Measurements from ENCODE around the gene TTC34.

- no peak for TF ChIP-seq CTCF (optimal IDR thresholded peaks at IDR 0.05 in 1 of 3, IDR thresholded peaks at IDR 0.05 in 1 of 3, conservative IDR thresholded peaks at IDR 0.05 in 1 of 3; ENCODE audit: extremely low read depth in 1 of 3, insufficient read depth in 2 of 3, low read length in 3 of 3)
- TF ChIP-seq EZH2 (IDR thresholded peaks at IDR 0.05; ENCODE audit: low read length) = no peak
Measured at GRCh38 chr1:2789986-2790581, 11.4 kb downstream of the TTC34 start.
